Nephron (organoid): ENCODE measurements around the gene LNX1.
A peak's percentile ranks its signal among the peaks of the same experiment; 100 is the strongest.

Experiments used
- H3K27ac Mint-ChIP-seq, 3 experiments: 2 replicates each; pipeline ENCODE4 v1.8.0; 2020; ENCODE audit warnings: mixed read lengths in 3 of 3, mild to moderate bottlenecking in 2 of 3, moderate library complexity in 1 of 3
- H3K27me3 Mint-ChIP-seq: 2 replicates; pipeline ENCODE4 v1.8.0; 2021; ENCODE audit warnings: low read depth, mild to moderate bottlenecking, moderate library complexity, mixed read lengths
- H3K36me3 Mint-ChIP-seq: 2 replicates; pipeline ENCODE4 v1.8.0; 2020; ENCODE audit warnings: low read depth, mixed read lengths
- H3K4me1 Mint-ChIP-seq: 2 replicates; pipeline ENCODE4 v1.8.0; 2020; ENCODE audit warnings: mixed read lengths
- H3K4me3 Mint-ChIP-seq, 3 experiments: 2 replicates each; pipeline ENCODE4 v1.8.0; 2020; ENCODE audit warnings: mild to moderate bottlenecking in 3 of 3, mixed read lengths in 3 of 3, moderate library complexity in 2 of 3
- H3K9me3 Mint-ChIP-seq: 2 replicates; pipeline ENCODE4 v1.8.0; 2020; ENCODE audit warnings: mixed read lengths
- TF ChIP-seq, protein P1 (sequence below), 3 experiments: fragments of 200-600 bp; sonication (generic); IDR thresholded peaks; one replicate each; pipeline ENCODE4 v1.5.0; 2021; ENCODE audit warnings: antibody characterized with exemption in 3 of 3; ENCODE audit not compliant: unreplicated experiment in 3 of 3

Gene LNX1

DNA sequence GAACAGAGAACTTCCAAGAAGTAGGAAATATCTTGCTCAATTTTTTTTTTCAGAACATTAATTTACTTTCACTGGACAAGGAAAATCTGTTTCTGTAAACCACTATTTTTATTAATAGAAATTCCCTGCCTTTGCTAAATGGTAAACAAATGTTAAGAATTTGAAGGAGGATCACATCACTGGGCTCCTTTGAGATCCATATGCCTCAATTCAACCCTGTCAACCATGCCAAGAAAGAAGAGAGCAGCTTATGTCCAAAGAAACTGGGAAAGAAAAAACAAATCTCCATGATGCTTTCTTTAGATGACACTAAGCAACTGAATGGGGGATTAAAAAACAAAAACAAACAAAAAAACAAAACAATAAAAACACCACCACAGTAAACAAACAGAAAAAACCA, 47.7 kb downstream of the LNX1 start:
- Mint-ChIP-seq H3K36me3 (peaks cover under 1% of the 10 kb centered on the region), H3K27ac (peak overlapping the region in 2 of 3 experiments; percentile 19 to 70), H3K4me3 (no peak overlapping the region), H3K9me3 (peaks cover 3% of the 10 kb centered on the region), H3K4me1 (peaks cover 47% of the 10 kb centered on the region), H3K27me3 (no peaks in the 10 kb centered on the region)
- TF ChIP-seq, protein P1, sequence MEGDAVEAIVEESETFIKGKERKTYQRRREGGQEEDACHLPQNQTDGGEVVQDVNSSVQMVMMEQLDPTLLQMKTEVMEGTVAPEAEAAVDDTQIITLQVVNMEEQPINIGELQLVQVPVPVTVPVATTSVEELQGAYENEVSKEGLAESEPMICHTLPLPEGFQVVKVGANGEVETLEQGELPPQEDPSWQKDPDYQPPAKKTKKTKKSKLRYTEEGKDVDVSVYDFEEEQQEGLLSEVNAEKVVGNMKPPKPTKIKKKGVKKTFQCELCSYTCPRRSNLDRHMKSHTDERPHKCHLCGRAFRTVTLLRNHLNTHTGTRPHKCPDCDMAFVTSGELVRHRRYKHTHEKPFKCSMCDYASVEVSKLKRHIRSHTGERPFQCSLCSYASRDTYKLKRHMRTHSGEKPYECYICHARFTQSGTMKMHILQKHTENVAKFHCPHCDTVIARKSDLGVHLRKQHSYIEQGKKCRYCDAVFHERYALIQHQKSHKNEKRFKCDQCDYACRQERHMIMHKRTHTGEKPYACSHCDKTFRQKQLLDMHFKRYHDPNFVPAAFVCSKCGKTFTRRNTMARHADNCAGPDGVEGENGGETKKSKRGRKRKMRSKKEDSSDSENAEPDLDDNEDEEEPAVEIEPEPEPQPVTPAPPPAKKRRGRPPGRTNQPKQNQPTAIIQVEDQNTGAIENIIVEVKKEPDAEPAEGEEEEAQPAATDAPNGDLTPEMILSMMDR (IDR thresholded peaks at IDR 0.05; ENCODE audit: unreplicated experiment in 3 of 3) = no peak

DNA sequence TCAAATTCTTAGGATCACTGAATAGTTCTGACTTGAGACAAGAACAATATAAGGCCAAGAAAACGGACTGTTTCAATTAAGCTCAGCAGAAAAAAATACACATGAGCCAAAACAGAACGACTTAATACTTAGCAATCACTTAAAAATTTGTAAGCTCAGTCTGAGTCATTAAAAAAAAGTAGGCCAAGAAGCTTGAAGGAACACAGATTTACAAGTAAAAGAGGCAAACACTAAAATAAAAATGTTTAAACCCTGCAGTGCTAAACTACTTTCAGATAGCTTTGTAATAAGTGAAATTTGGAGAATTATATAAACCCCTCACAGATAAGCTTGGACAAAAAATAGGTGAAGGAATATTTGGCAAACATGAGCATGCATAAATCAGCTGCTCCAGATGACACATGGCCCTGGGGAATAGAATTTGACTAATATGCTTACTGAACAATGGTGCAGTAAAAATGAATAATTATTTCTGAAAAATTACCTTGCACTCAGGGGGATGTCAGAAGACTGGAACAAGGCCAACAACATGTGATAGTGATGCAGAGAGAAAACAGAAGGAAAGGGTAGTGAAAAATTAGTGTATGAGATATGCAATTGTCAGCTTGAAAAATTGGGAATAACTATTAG, 49.6 kb downstream of the LNX1 start:
- Mint-ChIP-seq H3K27me3 (peaks cover 6% of the 10 kb centered on the region), H3K36me3 (no peaks in the 10 kb centered on the region), H3K9me3 (no peaks in the 10 kb centered on the region), H3K4me3 (peak overlapping the region in 1 of 3 experiments; percentile 1), H3K27ac (peak overlapping the region; percentile 58 to 78 (median 76)), H3K4me1 (peaks cover 46% of the 10 kb centered on the region)
- TF ChIP-seq, protein P1 (IDR thresholded peaks at IDR 0.05; ENCODE audit: unreplicated experiment in 3 of 3) = no peak

DNA sequence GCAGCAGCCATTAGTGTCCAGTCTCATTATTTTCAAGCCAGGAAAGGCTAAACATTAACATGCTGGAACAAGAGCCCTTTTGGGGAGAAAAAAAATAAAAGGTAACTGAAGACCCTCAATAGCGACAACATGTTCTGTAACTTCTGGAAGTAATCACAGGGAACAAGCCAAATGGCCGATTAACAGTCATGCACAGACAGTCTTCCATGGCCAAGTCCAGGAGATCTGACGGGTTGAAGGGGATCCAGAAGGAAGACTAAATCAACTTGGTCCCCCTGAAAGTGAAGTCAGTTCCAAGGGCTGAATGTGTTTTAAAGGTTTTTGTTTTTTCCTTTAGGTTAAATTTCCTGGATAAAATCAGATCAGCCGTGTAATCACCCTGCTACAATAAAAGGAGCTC, 52.5 kb downstream of the LNX1 start:
- Mint-ChIP-seq H3K27me3 (peaks cover 8% of the 10 kb centered on the region), H3K27ac (peak overlapping the region; percentile 80 to 91 (median 81)), H3K4me3 (no peak overlapping the region), H3K9me3 (no peaks in the 10 kb centered on the region), H3K4me1 (peaks cover 37% of the 10 kb centered on the region), H3K36me3 (no peaks in the 10 kb centered on the region)
- TF ChIP-seq, protein P1 (IDR thresholded peaks at IDR 0.05; ENCODE audit: unreplicated experiment in 3 of 3) = no peak

DNA sequence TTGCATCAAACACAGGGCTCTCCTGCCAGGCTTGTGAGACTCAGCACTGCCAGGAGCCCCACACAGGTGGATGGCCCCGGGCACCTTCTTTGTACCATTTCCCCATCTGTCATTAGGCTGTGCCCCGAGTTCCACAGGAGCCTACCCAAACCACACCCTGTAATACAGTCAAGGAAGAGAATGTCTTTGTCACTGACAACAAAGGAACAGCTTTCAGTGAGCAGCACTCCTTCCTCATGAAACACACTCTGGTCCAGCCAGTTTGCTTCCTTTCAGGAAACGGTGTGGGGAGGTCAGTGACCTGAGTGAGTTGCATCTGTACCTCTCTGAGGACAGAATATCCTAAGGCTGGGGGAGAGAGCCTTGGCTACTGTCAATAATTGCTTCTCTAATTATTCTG, 53.7 kb downstream of the LNX1 start:
- TF ChIP-seq, protein P1 (IDR thresholded peaks at IDR 0.05; ENCODE audit: unreplicated experiment in 3 of 3) = no peak
- Mint-ChIP-seq H3K36me3 (no peaks in the 10 kb centered on the region), H3K27ac (peak overlapping the region in 1 of 3 experiments; percentile 25), H3K9me3 (no peaks in the 10 kb centered on the region), H3K4me3 (no peak overlapping the region), H3K4me1 (peaks cover 28% of the 10 kb centered on the region), H3K27me3 (peaks cover 11% of the 10 kb centered on the region)

DNA sequence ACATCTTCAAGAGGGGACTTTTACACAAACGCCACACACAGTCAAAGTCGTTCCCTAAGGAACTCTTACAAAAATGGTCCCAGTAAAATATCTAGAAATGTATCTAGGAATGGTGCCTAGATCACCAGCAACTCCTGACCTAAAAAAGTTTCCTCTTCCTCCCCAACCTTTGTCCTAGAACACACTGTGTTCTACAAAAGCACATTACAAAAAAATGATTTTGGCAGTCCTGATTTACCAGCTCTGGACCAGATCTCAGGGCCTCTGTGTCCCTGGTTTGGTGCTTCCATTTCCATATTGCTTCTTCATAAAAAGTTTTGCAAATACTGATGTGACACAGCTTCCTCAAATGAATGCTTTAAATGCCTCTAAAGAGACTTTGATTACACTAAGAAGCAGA, 55.0 kb downstream of the LNX1 start:
- H3K4me1 Mint-ChIP-seq = peaks cover 21% of the 10 kb centered on the region
- H3K4me3 Mint-ChIP-seq = no peak overlapping the region
- no peak overlapping the region for H3K27ac Mint-ChIP-seq
- H3K27me3 Mint-ChIP-seq = peaks cover 11% of the 10 kb centered on the region
- no peaks in the 10 kb centered on the region for H3K36me3 Mint-ChIP-seq
- TF ChIP-seq, protein P1 (IDR thresholded peaks at IDR 0.05; ENCODE audit: unreplicated experiment in 3 of 3) = no peak
- H3K9me3 Mint-ChIP-seq = no peaks in the 10 kb centered on the region

DNA sequence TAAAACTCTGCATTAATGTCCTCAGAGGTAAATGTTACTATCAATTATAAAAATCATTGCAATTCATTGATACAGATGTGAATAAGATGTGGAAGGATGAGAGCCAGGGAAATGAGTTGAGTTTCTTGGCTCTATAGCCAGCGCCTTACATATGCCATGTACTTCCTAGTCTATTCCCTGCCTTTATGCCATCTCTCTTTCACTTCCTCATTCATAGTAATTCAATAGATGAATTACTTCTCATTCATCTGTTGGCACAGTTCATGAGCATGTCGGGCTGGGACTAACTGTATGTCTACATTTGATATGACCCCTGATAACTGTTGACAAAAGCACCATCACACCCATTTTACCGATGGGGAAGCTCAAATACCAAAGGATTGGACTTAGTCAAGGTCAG, 55.7 kb downstream of the LNX1 start:
- Mint-ChIP-seq H3K4me1 (peaks cover 17% of the 10 kb centered on the region), H3K9me3 (no peaks in the 10 kb centered on the region), H3K36me3 (no peaks in the 10 kb centered on the region), H3K27ac (no peak overlapping the region), H3K27me3 (peaks cover 11% of the 10 kb centered on the region), H3K4me3 (no peak overlapping the region)
- TF ChIP-seq, protein P1 (IDR thresholded peaks at IDR 0.05; ENCODE audit: unreplicated experiment in 3 of 3) = no peak
